Activated T-cell treated with anti-CD3 and anti-CD28 coated beads, Interleukin-2, amount 50 U/mL, for 4 hours (primary cell): ENCODE measurements around the gene LDAH. TPM values are rescaled to one million over a fixed set of nuclear protein-coding genes. Genes with fewer than 3 reads are reported as not detected.
"Not testable (repeated sequence)": the region's sequence is repeated elsewhere in the genome, so short reads cannot be mapped to it uniquely, and the experiment has no call there.

Source experiments
- ATAC-seq, 2 donors: fragments of 200-7000 bp; cut with Tn5 transposase; one replicate each; pipeline ENCODE4 v1.10.0; 2021
- DNase-seq: peaks from one replicate; pipeline ENCODE4 v3.0.0-alpha.2; 2020
- H3K27me3 Mint-ChIP-seq: one replicate; pipeline ENCODE4 v1.8.0; 2021; ENCODE audit warnings: low read depth, mixed read lengths
- H3K36me3 Mint-ChIP-seq: one replicate; pipeline ENCODE4 v1.8.0; 2022; ENCODE audit warnings: mixed read lengths; ENCODE audit not compliant: insufficient read depth
- H3K4me1 Mint-ChIP-seq: one replicate; pipeline ENCODE4 v1.8.0; 2021; ENCODE audit warnings: low read depth, mixed read lengths
- H3K4me3 Mint-ChIP-seq: one replicate; pipeline ENCODE4 v1.8.0; 2021; ENCODE audit warnings: mild to moderate bottlenecking, moderate library complexity, mixed read lengths
- H3K9me3 Mint-ChIP-seq: one replicate; pipeline ENCODE4 v1.8.0; 2021; ENCODE audit warnings: mixed read lengths
- total RNA-seq, 3 donors: library from RNA; stranded (reverse); gene quantifications; one replicate each; pipeline ENCODE4 v1.2.1, GENCODE V29; 2021

LDAH gene
- total RNA-seq, 3 donors from 2014 or later: 28.9 to 32.2 (median 30.1) TPM

DNA sequence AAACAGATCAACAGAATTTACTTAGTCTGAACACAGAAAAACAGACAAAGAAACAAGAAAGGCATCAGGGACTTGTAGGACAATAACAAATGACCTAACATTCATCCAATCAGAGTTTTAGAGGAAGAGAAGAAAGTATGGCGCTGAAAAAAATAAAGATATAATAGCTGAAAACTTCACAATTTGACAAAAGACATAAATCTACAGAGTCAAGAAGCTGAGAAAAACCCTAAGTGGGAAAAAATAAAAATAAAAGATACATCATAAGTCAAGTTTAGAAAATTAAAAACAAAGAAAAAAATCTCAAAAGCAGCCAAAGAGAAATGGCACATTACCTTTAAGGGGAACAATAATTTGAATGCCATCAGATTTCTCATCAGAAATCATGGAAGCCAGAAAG is 7.7 kb downstream of the LDAH start:
- H3K36me3 Mint-ChIP-seq: peaks cover 10% of the 10 kb centered on the region
- DNase-seq: no peak
- ATAC-seq: no peak
- H3K4me1 Mint-ChIP-seq: peaks cover 24% of the 10 kb centered on the region
- H3K4me3 Mint-ChIP-seq: no peak overlapping the region
- H3K27me3 Mint-ChIP-seq: no peaks in the 10 kb centered on the region
- H3K9me3 Mint-ChIP-seq: no peaks in the 10 kb centered on the region

DNA sequence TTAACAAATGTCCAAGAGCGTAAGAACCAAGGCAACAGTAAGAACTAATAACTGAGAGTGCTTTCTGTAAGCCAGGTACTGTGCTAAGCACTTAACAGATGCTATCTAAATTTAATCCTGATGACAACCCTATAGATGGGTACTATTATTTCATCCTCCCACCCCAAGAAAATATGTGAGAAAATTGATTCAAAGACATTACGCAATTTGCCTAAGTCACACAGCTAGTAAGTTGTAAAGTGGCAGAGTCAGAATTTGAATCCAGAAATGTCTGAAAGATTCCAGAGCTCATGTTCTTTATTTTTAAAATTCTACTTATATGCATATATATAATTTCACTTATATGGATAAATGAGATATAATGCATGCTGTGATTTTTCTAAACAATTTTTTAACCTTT is 10.1 kb downstream of the LDAH start:
- Mint-ChIP-seq H3K36me3 (peaks cover 10% of the 10 kb centered on the region), H3K9me3 (no peaks in the 10 kb centered on the region), H3K4me3 (no peak overlapping the region), H3K27me3 (no peaks in the 10 kb centered on the region), H3K4me1 (peaks cover 11% of the 10 kb centered on the region)
- ATAC-seq (no peak), DNase-seq (no peak)

DNA sequence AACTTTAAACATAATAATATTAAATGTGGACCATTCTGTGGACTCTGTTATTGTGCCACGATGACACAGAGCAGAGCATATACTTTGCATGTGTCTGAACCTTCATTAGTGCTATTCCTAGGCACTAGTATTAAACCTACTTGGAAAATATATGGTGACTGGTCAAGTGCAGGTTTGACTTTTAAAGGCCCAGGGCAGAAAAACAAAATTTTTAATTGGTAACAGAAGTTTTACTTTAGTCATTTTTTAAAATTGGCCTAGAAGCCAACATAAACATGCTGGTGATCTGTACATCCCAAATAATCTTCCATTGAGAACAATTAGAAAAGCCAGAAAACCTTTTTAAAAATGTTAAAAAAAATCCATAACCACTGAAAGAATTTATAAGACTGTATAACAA is 16.6 kb downstream of the LDAH start:
- H3K4me3 Mint-ChIP-seq: no peak overlapping the region
- ATAC-seq (no peak), DNase-seq (no peak)
- no peaks in the 10 kb centered on the region for H3K27me3 Mint-ChIP-seq
- H3K9me3 Mint-ChIP-seq: no peaks in the 10 kb centered on the region
- H3K4me1 Mint-ChIP-seq: peaks cover 1% of the 10 kb centered on the region
- H3K36me3 Mint-ChIP-seq: peaks cover 3% of the 10 kb centered on the region

DNA sequence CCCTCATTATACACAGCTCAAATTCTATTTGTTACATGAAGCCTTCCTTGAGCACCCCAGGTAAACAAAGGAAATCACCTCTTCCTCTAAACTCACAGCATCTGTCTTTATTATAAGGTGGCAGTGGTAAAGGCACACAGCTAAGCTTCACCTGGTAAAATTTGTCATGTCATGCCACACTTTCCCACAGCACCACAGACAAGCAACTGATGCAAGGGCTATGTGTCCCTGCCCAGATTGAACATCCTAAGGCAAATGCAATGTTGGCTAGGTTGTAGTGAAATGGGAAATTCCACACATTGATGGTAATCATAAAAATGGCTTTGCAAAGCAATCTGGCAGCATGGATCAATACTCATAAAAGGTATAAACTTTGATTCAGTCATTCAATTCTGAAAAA is 18.9 kb downstream of the LDAH start:
- no peak for ATAC-seq
- no peaks in the 10 kb centered on the region for H3K4me1 Mint-ChIP-seq
- no peaks in the 10 kb centered on the region for H3K27me3 Mint-ChIP-seq
- no peaks in the 10 kb centered on the region for H3K9me3 Mint-ChIP-seq
- H3K4me3 Mint-ChIP-seq: no peak overlapping the region
- peaks cover 14% of the 10 kb centered on the region for H3K36me3 Mint-ChIP-seq
- DNase-seq: no peak

DNA sequence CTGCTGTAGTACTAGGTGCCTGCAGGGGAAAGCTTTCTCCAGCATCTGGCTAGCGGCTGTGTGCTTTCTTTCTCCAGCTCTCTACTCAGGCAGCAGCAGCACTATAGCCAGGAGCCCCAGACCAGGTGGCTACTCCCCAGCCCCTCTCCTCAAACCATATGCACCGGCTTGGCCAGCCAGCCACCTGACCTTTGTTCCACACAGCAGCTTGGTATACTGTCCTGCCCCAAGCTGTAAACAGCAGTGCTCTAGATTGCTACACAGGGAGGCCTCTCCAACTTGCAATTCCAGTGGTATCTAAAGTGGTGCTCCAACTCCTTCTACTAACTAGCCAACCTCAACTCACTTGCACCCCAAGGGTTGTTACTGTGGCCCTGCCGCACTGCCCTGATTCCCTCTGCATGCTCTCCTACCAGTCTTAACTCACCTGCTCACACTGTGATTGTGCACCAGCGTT is 19.6 kb downstream of the LDAH start:
- H3K4me1 Mint-ChIP-seq: peaks cover under 1% of the 10 kb centered on the region
- no peaks in the 10 kb centered on the region for H3K9me3 Mint-ChIP-seq
- peaks cover 14% of the 10 kb centered on the region for H3K36me3 Mint-ChIP-seq
- ATAC-seq: no peak
- DNase-seq: no peak
- H3K27me3 Mint-ChIP-seq: no peaks in the 10 kb centered on the region
- no peak overlapping the region for H3K4me3 Mint-ChIP-seq

DNA sequence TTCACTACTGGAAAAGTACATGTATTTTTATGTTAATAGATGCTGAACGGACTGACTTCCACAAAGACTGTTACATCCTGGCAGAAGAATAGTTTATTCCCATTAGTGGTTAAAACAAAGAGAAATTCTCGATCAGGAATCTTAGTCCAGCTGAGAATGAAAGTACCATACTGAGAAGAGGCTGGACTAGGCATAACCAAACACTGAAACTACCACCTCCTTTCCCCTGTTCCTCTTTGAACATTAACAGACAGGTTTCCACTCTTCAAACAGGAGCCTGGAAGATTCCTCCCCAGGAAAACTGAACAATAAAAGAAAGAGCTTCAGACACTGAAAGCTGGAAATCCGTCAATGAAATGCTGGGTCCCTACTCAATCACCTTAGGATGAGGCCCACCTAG is 25.8 kb downstream of the LDAH start:
- peaks cover 19% of the 10 kb centered on the region for H3K4me1 Mint-ChIP-seq
- no peak for ATAC-seq
- peaks cover 61% of the 10 kb centered on the region for H3K36me3 Mint-ChIP-seq
- no peaks in the 10 kb centered on the region for H3K27me3 Mint-ChIP-seq
- peaks cover 18% of the 10 kb centered on the region for H3K9me3 Mint-ChIP-seq
- H3K4me3 Mint-ChIP-seq: no peak overlapping the region
- no peak for DNase-seq

DNA sequence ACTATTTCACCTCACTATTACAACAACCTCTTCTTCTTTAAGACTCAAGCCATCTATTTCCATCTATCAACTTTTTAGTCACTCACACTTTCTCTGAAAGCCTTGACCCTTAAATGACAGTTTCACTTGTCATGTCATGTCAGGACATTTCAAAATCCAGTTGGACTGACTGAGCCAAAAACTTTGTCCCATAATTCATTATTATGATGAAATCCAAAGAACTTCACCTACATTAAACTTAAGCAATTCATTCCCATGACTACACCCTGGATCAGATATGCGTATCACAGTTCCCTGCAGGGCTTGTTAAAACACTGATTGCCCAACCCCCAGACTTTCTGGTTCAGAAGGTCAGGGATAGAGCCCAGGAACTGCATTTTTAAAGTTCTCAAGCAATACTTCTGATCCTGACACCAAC is 26.5 kb downstream of the LDAH start:
- H3K27me3 Mint-ChIP-seq: no peaks in the 10 kb centered on the region
- DNase-seq: no peak
- H3K4me3 Mint-ChIP-seq: no peak overlapping the region
- ATAC-seq: no peak
- peaks cover 19% of the 10 kb centered on the region for H3K4me1 Mint-ChIP-seq
- H3K36me3 Mint-ChIP-seq: peaks cover 65% of the 10 kb centered on the region
- peaks cover 18% of the 10 kb centered on the region for H3K9me3 Mint-ChIP-seq

DNA sequence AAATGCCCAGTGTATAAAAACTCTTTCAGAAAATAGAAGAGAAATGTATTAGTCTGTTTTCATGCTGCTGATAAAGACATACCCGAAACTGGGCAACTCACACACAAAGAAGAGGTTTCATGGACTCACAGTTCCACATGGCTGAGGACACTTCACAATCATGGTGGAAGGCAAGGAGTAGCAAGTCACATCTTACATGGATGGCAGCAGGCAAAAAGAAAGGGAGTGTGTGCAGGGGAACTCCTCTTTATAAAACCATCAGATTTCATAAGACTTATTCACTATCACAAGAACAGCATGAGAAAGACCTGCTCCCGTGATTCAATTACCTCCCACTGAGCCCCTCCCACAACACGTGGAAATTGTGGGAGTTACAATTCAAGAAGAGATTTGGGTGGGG is 29.0 kb downstream of the LDAH start:
- Mint-ChIP-seq H3K4me1 (peaks cover 19% of the 10 kb centered on the region), H3K9me3 (peaks cover 18% of the 10 kb centered on the region), H3K36me3 (peaks cover 70% of the 10 kb centered on the region)
- not testable (repeated sequence) for DNase-seq, H3K4me3 Mint-ChIP-seq, H3K27me3 Mint-ChIP-seq, ATAC-seq

DNA sequence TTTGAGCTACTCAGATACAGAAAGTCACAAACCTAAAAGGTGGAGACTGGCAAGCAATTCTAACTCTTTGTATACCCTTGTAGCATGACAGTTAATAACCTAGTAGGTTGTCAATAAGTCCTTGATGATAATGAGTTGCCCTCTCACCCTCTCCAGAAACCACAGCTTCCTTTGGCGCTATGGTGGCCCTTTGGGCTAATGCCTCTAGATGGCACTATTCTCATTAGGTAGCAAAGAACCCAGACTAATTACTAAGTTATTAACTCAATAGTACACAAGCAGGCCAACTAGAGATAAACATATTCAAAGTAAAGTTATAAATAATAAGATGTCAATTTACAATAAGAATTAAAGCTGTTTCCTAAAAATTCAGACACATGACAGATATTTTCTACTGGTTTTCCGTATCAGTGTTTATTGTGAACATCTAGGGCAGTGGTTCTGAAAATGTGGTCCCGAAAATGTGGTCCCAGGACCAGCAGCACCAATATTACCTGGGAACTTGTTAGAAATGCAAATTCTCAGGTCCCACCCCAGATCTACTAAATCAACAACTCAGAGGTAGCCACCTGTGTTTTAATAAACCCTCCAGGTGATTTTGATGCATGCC is 41.1 kb downstream of the LDAH start:
- Mint-ChIP-seq H3K4me1 (no peaks in the 10 kb centered on the region), H3K9me3 (no peaks in the 10 kb centered on the region), H3K27me3 (no peaks in the 10 kb centered on the region), H3K36me3 (peaks cover 31% of the 10 kb centered on the region), H3K4me3 (no peak overlapping the region)
- DNase-seq (no peak), ATAC-seq (no peak)

DNA sequence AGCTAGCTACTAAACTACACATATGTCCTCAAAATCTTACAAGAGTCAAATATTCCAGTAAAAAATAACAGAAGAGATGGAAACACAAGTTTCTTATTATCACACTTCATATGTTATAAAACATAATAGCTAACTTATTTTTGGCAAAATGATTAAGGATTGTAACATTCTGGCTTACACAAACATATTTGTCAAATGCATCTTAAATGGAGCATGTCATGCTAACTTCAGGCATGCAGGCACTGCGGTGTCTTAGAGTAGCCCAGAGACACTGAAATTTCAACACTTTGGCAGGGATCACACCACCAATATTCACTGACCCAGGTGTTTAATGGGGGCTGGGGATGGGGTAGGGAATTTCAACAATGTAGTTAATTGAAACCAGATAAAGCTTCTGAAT is 51.6 kb downstream of the LDAH start:
- ATAC-seq (no peak), DNase-seq (no peak)
- Mint-ChIP-seq H3K9me3 (no peaks in the 10 kb centered on the region), H3K4me3 (no peak overlapping the region), H3K4me1 (no peaks in the 10 kb centered on the region), H3K36me3 (peaks cover 38% of the 10 kb centered on the region), H3K27me3 (no peaks in the 10 kb centered on the region)

DNA sequence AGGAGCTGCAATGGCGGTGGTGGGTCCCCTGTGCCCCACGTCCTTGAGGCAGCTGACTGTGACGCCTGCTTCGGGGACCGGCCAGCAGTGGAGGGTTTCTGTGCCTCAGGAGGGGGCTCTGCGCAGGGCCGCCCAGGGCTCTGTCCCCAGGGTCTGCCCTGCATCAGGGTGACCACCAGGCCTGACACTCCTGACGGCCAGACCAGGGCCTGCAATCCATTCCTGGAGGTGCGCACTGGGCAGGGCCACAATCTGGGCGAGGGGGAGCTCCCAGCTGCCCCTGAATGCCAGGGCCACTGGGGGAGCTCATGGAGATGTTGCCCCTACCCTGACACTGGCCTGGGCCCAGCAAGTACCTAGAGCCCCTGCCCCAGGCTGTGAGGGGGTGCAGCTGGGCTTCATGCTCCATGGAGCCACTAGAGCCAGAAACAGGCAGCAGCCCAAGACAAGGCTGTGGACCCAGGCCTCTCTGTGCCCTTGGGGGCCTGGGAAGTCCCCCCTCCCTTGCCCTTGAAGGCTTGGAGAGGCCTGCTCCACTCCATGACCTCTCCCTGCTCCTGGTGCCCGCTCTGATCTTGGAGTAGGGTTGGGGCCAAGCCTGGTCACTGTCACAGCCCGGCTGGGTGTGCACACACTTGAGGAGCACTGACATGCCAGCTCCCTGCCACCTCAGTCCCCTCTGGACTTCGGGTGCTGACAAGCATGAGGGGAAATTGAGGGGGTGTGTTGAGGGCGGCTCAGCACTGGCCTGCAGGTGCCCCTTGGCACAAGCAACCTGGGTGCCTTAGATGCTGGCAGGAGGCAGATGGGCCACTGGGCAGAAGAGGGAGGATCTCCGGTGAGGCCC is 55.9 kb downstream of the LDAH start:
- Mint-ChIP-seq H3K36me3 (peaks cover 33% of the 10 kb centered on the region), H3K27me3 (no peaks in the 10 kb centered on the region), H3K9me3 (no peaks in the 10 kb centered on the region), H3K4me3 (no peak overlapping the region), H3K4me1 (peaks cover 3% of the 10 kb centered on the region)
- ATAC-seq (no peak), DNase-seq (no peak)

DNA sequence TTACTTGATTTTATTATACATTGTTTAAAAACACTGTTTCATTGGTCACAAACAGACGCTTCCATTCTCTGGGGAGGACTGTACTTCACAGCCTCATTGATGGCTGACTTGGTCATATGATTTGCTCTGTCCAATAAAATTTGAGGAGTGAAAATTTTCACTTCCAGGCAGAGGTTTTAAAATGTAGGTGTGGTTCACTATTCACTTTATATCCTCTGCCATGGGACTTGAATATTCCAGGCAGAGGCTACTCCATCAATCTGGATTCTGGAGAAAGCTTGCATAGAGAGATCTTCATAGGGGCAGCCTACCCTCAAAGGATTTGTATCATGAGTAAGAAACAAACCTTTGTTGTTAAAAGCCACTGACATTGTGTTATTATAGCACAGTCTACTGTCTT is 56.7 kb downstream of the LDAH start:
- Mint-ChIP-seq H3K36me3 (peaks cover 38% of the 10 kb centered on the region), H3K4me3 (no peak overlapping the region), H3K4me1 (peaks cover 3% of the 10 kb centered on the region), H3K27me3 (no peaks in the 10 kb centered on the region), H3K9me3 (no peaks in the 10 kb centered on the region)
- ATAC-seq (no peak), DNase-seq (no peak)

DNA sequence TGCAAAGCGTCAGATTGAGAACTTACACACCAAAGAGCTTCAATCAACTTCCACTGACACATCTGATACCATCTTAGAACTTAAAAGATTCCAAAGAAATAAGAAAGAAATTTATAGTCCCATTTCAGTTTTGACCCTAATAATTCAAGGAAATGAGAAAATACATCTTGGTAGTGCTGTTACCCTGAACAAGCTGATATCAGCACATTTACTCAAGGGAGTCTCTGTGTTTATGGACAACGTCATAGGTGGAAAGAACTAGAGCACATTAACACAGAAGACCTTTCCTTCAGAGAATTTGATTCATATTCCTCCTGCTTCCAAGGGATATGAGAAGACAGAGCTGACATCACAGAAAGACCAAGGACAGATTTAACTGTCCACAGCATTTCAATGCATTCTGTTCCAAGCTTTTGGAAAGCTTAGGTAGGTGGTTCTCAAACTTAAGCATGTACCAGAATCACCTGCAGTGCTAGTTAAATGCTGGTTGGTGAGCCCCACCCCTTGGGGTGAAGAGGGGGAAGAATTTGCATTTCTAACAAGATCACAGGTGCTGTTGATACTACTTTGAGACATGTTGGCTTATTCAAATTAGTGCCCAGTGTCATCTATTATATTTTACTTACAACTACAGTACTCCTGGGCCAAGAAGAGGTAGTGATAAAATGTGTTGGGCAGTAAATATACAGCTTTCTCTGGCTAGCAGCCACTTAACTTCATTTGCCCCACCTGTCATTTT is 59.8 kb downstream of the LDAH start:
- Mint-ChIP-seq H3K9me3 (no peaks in the 10 kb centered on the region), H3K4me1 (peaks cover 3% of the 10 kb centered on the region), H3K27me3 (no peaks in the 10 kb centered on the region), H3K4me3 (no peak overlapping the region), H3K36me3 (peaks cover 37% of the 10 kb centered on the region)
- DNase-seq (no peak), ATAC-seq (no peak)

DNA sequence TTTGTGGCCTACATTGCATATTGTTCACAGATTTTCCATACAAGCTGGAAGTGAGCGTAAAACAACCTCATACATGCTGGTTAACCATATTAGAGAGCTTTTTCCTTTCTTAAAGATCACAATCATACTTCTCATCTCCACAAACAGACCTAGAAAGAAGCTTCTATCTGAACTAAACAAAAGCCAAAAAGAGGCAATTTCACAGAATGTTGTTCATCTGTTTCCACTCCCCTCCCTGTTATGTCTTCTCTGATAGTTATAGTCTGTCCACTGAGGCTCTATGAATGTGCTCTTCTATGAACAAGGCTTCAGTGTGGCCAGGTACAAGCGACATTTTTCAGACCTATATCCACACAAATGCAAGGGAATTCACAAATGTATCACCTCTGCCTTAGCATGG is 63.4 kb downstream of the LDAH start:
- H3K9me3 Mint-ChIP-seq: no peaks in the 10 kb centered on the region
- DNase-seq: no peak
- no peak for ATAC-seq
- H3K4me3 Mint-ChIP-seq: no peak overlapping the region
- H3K27me3 Mint-ChIP-seq: no peaks in the 10 kb centered on the region
- peaks cover 2% of the 10 kb centered on the region for H3K4me1 Mint-ChIP-seq
- peaks cover 33% of the 10 kb centered on the region for H3K36me3 Mint-ChIP-seq
